ENCODE results near the gene CNTNAP1. TPM values are rescaled to one million over a fixed set of nuclear protein-coding genes. Genes with fewer than 3 reads are reported as not detected.

The CNTNAP1 gene
- total and polyA plus RNA-seq, 10 of the 15 experiments (the other 5 are each of a cell fraction or from before 2014, with no cell fraction given): 0.95 to 29.9 (median 10.4) TPM

DNA sequence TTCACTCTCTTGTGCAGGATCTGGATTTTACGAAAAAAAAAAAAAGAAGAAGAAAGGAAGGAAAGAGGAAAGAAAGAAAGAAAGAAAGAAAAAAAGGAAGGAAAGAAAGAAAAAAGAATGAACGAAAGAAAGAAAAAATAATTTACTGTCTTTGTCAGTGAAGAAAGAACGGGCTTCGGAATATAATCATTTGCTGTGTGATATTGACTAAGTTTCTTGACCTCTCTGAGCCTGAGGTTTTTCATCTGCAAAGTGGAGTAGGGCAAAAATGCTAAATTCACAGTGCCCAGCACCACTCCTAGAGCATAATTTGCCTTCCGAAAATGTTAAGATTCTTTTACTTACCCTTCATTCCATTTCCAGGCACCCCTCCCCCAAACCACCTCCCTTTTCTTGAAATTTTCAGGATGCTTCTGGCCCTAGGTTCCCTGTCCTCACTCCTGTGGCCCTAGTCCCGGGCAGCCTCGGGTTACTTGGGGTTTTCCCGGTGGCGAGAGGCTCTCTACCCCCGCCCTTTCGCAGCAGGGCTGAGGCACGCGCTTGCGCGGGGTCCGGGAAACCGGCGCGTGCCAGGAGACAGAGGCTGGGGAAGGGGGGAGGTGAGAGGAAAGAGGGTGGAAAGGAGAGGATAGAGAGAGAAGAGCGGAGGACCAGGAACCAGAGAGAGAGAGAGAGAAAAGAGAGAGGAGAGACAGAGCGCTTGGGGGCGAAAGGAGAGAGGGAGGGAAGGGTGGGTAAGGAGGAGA, at the start of gene CNTNAP1 (continued):
- TF ChIP-seq, protein P1, sequence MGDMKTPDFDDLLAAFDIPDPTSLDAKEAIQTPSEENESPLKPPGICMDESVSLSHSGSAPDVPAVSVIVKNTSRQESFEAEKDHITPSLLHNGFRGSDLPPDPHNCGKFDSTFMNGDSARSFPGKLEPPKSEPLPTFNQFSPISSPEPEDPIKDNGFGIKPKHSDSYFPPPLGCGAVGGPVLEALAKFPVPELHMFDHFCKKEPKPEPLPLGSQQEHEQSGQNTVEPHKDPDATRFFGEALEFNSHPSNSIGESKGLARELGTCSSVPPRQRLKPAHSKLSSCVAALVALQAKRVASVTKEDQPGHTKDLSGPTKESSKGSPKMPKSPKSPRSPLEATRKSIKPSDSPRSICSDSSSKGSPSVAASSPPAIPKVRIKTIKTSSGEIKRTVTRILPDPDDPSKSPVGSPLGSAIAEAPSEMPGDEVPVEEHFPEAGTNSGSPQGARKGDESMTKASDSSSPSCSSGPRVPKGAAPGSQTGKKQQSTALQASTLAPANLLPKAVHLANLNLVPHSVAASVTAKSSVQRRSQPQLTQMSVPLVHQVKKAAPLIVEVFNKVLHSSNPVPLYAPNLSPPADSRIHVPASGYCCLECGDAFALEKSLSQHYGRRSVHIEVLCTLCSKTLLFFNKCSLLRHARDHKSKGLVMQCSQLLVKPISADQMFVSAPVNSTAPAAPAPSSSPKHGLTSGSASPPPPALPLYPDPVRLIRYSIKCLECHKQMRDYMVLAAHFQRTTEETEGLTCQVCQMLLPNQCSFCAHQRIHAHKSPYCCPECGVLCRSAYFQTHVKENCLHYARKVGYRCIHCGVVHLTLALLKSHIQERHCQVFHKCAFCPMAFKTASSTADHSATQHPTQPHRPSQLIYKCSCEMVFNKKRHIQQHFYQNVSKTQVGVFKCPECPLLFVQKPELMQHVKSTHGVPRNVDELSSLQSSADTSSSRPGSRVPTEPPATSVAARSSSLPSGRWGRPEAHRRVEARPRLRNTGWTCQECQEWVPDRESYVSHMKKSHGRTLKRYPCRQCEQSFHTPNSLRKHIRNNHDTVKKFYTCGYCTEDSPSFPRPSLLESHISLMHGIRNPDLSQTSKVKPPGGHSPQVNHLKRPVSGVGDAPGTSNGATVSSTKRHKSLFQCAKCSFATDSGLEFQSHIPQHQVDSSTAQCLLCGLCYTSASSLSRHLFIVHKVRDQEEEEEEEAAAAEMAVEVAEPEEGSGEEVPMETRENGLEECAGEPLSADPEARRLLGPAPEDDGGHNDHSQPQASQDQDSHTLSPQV (IDR thresholded peaks at IDR 0.05): no peak
- 0 out of 2 replicates have a peak, but pooled peaks have one; percentile 14 for TF ChIP-seq GATAD2B (conservative IDR thresholded peaks at IDR 0.05; ENCODE audit: low read depth)
- TF ChIP-seq PAX8 (IDR thresholded peaks at IDR 0.05): no peak
- peak; percentile 76 for TF ChIP-seq ZNF217 (IDR thresholded peaks at IDR 0.05)
- TF ChIP-seq TCF12 (IDR thresholded peaks at IDR 0.05; ENCODE audit: low read depth, low read length): 0 out of 2 replicates have a peak, but pooled peaks have one; percentile 5
- peak; percentile 66 for TF ChIP-seq IKZF1 (conservative IDR thresholded peaks at IDR 0.05)
- peak; percentile 60 for TF ChIP-seq EED (IDR thresholded peaks at IDR 0.05; ENCODE audit: low read depth)
- peak in 1 of 2 experiments; percentile 4; a peak in 1 of 3 replicates for TF ChIP-seq EGR1 (IDR thresholded peaks at IDR 0.05; ENCODE audit: borderline replicate concordance in 1 of 2, low read depth in 2 of 2, low read length in 2 of 2)
- TF ChIP-seq NBN (IDR thresholded peaks at IDR 0.05): peak; percentile 20; the same call in 1 of the 2 replicates
- TF ChIP-seq CBFB (IDR thresholded peaks at IDR 0.05; ENCODE audit: low read depth): no peak
- TF ChIP-seq BHLHE40 (IDR thresholded peaks at IDR 0.05; ENCODE audit: borderline replicate concordance in 1 of 2, low read depth in 2 of 2, low read length in 1 of 2): peak; percentile 90 to 93
- no peak for TF ChIP-seq NR2C2 (IDR thresholded peaks at IDR 0.05; ENCODE audit: borderline replicate concordance, control insufficient read depth, insufficient read length, low read depth)
- TF ChIP-seq, protein P2, sequence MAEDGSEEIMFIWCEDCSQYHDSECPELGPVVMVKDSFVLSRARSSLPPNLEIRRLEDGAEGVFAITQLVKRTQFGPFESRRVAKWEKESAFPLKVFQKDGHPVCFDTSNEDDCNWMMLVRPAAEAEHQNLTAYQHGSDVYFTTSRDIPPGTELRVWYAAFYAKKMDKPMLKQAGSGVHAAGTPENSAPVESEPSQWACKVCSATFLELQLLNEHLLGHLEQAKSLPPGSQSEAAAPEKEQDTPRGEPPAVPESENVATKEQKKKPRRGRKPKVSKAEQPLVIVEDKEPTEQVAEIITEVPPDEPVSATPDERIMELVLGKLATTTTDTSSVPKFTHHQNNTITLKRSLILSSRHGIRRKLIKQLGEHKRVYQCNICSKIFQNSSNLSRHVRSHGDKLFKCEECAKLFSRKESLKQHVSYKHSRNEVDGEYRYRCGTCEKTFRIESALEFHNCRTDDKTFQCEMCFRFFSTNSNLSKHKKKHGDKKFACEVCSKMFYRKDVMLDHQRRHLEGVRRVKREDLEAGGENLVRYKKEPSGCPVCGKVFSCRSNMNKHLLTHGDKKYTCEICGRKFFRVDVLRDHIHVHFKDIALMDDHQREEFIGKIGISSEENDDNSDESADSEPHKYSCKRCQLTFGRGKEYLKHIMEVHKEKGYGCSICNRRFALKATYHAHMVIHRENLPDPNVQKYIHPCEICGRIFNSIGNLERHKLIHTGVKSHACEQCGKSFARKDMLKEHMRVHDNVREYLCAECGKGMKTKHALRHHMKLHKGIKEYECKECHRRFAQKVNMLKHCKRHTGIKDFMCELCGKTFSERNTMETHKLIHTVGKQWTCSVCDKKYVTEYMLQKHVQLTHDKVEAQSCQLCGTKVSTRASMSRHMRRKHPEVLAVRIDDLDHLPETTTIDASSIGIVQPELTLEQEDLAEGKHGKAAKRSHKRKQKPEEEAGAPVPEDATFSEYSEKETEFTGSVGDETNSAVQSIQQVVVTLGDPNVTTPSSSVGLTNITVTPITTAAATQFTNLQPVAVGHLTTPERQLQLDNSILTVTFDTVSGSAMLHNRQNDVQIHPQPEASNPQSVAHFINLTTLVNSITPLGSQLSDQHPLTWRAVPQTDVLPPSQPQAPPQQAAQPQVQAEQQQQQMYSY (CRISPR knock-in tag; IDR thresholded peaks at IDR 0.05): no peak
- TF ChIP-seq NFXL1 (IDR thresholded peaks at IDR 0.05; ENCODE audit: borderline replicate concordance): no peak; the same call in 1 of the 2 replicates
- peak; percentile 13; the same call in 1 of the 2 replicates for TF ChIP-seq TAF1 (IDR thresholded peaks at IDR 0.05; ENCODE audit: borderline replicate concordance, low read depth, low read length)
- TF ChIP-seq RELA (IDR thresholded peaks at IDR 0.05; ENCODE audit: borderline replicate concordance, partially characterized antibody): peak; percentile 64
- TF ChIP-seq, protein P3, sequence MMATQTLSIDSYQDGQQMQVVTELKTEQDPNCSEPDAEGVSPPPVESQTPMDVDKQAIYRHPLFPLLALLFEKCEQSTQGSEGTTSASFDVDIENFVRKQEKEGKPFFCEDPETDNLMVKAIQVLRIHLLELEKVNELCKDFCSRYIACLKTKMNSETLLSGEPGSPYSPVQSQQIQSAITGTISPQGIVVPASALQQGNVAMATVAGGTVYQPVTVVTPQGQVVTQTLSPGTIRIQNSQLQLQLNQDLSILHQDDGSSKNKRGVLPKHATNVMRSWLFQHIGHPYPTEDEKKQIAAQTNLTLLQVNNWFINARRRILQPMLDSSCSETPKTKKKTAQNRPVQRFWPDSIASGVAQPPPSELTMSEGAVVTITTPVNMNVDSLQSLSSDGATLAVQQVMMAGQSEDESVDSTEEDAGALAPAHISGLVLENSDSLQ (IDR thresholded peaks at IDR 0.05): no peak
- TF ChIP-seq LARP7 (IDR thresholded peaks at IDR 0.05): no peak
- TF ChIP-seq CREM (IDR thresholded peaks at IDR 0.05; ENCODE audit: low read depth): 0 out of 2 replicates have a peak, but pooled peaks have one; percentile 24
- TF ChIP-seq TBL1XR1 (IDR thresholded peaks at IDR 0.05; ENCODE audit: low read depth, low read length): no peak
- no peak for TF ChIP-seq SPI1 (IDR thresholded peaks at IDR 0.05; ENCODE audit: borderline replicate concordance, insufficient read depth, low read depth, low read length)

Data from GM12878 (cell line).